SK-N-SH treated with all-trans-retinoic acid at 6 μM for 48 hours (cell line): ENCODE data around the gene KDM4B.

ENCODE experiments used
- BACH2 ChIP-seq: fragments of 250-450 bp; sonication (Bioruptor Pico); IDR thresholded peaks from 2 replicates; pipeline ENCODE4 v1.9.0; 2021; ENCODE audit warnings: mild to moderate bottlenecking, borderline replicate concordance
- GLIS3 ChIP-seq: fragments of 250-450 bp; sonication (Bioruptor Pico); IDR thresholded peaks from 2 replicates; pipeline ENCODE4 v1.5.0; 2020; ENCODE audit warnings: mild to moderate bottlenecking, moderate library complexity
- PATZ1 ChIP-seq: fragments of 250-450 bp; sonication (Bioruptor Pico); IDR thresholded peaks from 2 replicates; pipeline ENCODE4 v1.8.0; 2020; ENCODE audit warnings: mild to moderate bottlenecking, moderate library complexity, borderline replicate concordance
- SNAI2 ChIP-seq: fragments of 250-450 bp; sonication (Bioruptor Pico); IDR thresholded peaks from 2 replicates; pipeline ENCODE4 v1.5.0; 2020; ENCODE audit warnings: mild to moderate bottlenecking, moderate library complexity
- TOX ChIP-seq: fragments of 250-450 bp; sonication (Bioruptor Pico); IDR thresholded peaks from 2 replicates; pipeline ENCODE4 v1.8.0; 2021; ENCODE audit warnings: mild to moderate bottlenecking, moderate library complexity, borderline replicate concordance
- ZFP3 ChIP-seq: fragments of 250-450 bp; sonication (Bioruptor Pico); IDR thresholded peaks from 2 replicates; pipeline ENCODE4 v1.5.0; 2020; ENCODE audit warnings: mild to moderate bottlenecking, moderate library complexity

- TF ChIP-seq ZFP3 = no peak
- no peak for TF ChIP-seq BACH2 (CRISPR knock-in tag)
- no peak for TF ChIP-seq GLIS3
- no peak for TF ChIP-seq SNAI2 (CRISPR knock-in tag)
- TF ChIP-seq PATZ1 (CRISPR knock-in tag) = no peak
- no peak for TF ChIP-seq TOX (CRISPR knock-in tag)
These were observed 27.8 kb downstream of the KDM4B start for GRCh38 chr19:4996701-4997100.
